ENCODE data around the gene NPAS2.

The NPAS2 gene

GRCh38 chr2:100988630-100989417 is 168.9 kb downstream of the NPAS2 start:
- TF ChIP-seq CTCF (IDR thresholded peaks at IDR 0.05; ENCODE audit: control insufficient read depth, extremely low read depth, insufficient read depth), result no peak
- no peak for DNase-seq (ENCODE audit: low read depth)
- H3K4me3 ChIP-seq (ENCODE audit: low read depth, low read length), result no peak overlapping the region

GRCh38 chr2:100989666-100990065 is 169.7 kb downstream of the NPAS2 start:
- DNase-seq (ENCODE audit: low read depth), result no peak
- H3K4me3 ChIP-seq (ENCODE audit: low read depth, low read length), result no peak overlapping the region
- no peak for TF ChIP-seq CTCF (IDR thresholded peaks at IDR 0.05; ENCODE audit: control insufficient read depth, extremely low read depth, insufficient read depth)

- DNase-seq (ENCODE audit: low read depth), result no peak
- no peak for TF ChIP-seq CTCF (IDR thresholded peaks at IDR 0.05; ENCODE audit: control insufficient read depth, extremely low read depth, insufficient read depth)
- no peak overlapping the region for H3K4me3 ChIP-seq (ENCODE audit: low read depth, low read length)
Observed at GRCh38 chr2:100990166-100990565, 170.2 kb downstream of the NPAS2 start.

GRCh38 chr2:100990650-100991403 is 170.9 kb downstream of the NPAS2 start:
- H3K4me3 ChIP-seq (ENCODE audit: low read depth, low read length), result no peak overlapping the region
- TF ChIP-seq CTCF (IDR thresholded peaks at IDR 0.05; ENCODE audit: control insufficient read depth, extremely low read depth, insufficient read depth), result no peak
- DNase-seq (ENCODE audit: low read depth), result no peak

- no peak overlapping the region for H3K4me3 ChIP-seq (ENCODE audit: low read depth, low read length)
- TF ChIP-seq CTCF (IDR thresholded peaks at IDR 0.05; ENCODE audit: control insufficient read depth, extremely low read depth, insufficient read depth), result no peak
- DNase-seq (ENCODE audit: low read depth), result no peak
Observed at GRCh38 chr2:100991404-100991773, 171.4 kb downstream of the NPAS2 start.

- no peak overlapping the region for H3K4me3 ChIP-seq (ENCODE audit: low read depth, low read length)
- no peak for TF ChIP-seq CTCF (IDR thresholded peaks at IDR 0.05; ENCODE audit: control insufficient read depth, extremely low read depth, insufficient read depth)
- no peak for DNase-seq (ENCODE audit: low read depth)
Observed at GRCh38 chr2:100992262-100992661, 172.3 kb downstream of the NPAS2 start.

All from LNCaP clone FGC (cell line).